ENCODE measurements around the gene ANKRD23.
"Not testable (repeated sequence)": the region's sequence is repeated elsewhere in the genome, so short reads cannot be mapped to it uniquely, and the experiment has no call there.

The ANKRD23 gene

DNA sequence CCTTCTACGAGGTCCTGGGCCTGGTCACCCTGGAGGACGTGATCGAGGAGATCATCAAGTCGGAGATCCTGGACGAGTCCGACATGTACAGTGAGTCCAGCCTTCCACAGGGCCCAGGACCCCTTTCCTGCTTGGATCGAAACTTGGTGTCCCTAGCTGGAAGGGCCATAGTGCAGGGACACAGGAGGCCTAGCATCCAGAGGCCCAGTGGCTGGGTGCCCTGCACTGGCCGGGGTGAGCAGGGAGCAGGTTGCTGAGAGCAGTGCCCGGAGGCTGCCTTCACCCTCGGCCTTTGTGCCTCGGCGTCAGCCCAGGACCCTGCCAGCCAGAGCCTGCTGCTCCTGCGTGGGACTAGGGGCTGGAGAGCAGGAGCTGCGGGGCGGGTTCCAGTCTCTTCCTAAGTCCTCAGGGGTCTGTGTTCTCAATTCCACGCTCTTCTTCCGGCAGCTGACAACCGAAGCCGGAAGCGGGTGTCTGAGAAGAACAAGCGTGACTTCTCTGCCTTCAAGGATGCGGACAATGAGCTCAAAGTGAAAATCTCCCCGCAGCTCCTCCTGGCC, 46.7 kb downstream of the ANKRD23 start:
- Histone ChIP-seq H3K79me2 (ENCODE audit: insufficient read depth, low read depth) (no peaks in the 10 kb centered on the region), H4K20me1 (ENCODE audit: insufficient read depth) (no peaks in the 10 kb centered on the region), H3K27ac (no peak overlapping the region), H3K36me3 (ENCODE audit: insufficient read depth) (no peaks in the 10 kb centered on the region), H3K4me3 (IDR thresholded peaks at IDR 0.05; ENCODE audit: insufficient read depth, low read depth, low read length) (no peak overlapping the region), H3K4me1 (ENCODE audit: low read depth, poor library complexity, severe bottlenecking) (no peaks in the 10 kb centered on the region), H3K9ac (no peak overlapping the region), H2AFZ (ENCODE audit: low read depth) (no peak overlapping the region), H3K4me2 (no peak overlapping the region), H3K27me3 (ENCODE audit: insufficient read depth, low read depth) (no peaks in the 10 kb centered on the region)
- TF ChIP-seq CTCF (conservative IDR thresholded peaks at IDR 0.05; ENCODE audit: low read depth, low read length), result no peak

DNA sequence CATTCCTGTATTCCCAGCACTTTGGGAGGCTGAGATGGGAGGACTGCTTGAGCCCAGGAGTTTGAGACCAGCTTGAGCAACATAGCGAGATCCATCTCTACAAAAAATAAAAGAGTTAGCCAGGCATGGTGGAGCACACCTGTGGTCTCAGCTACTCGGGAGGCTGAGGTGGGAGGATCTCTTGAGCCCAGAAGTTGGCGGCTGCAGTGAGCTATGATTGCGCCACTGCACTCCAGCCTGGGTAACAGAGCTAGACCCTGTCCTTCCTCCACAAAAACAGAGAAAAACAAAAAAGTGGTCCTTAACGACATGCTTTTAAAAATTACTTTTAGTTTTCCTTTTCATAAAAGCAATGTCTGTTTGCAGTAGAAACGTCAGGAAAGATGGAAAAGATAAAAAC, 47.3 kb downstream of the ANKRD23 start:
- H2AFZ ChIP-seq (ENCODE audit: low read depth); H3K27me3 ChIP-seq (ENCODE audit: insufficient read depth, low read depth); H3K79me2 ChIP-seq (ENCODE audit: insufficient read depth, low read depth); H3K4me1 ChIP-seq (ENCODE audit: low read depth, poor library complexity, severe bottlenecking); H3K36me3 ChIP-seq (ENCODE audit: insufficient read depth); H3K27ac ChIP-seq; H3K9ac ChIP-seq; H3K4me2 ChIP-seq; H4K20me1 ChIP-seq (ENCODE audit: insufficient read depth); H3K4me3 ChIP-seq (IDR thresholded peaks at IDR 0.05; ENCODE audit: insufficient read depth, low read depth, low read length): not testable (repeated sequence)

GRCh38 chr2:96795076-96795475, 48.7 kb downstream of the ANKRD23 start:
- Histone ChIP-seq H3K4me1 (ENCODE audit: low read depth, poor library complexity, severe bottlenecking) (no peaks in the 10 kb centered on the region), H4K20me1 (ENCODE audit: insufficient read depth) (no peaks in the 10 kb centered on the region), H3K9ac (no peak overlapping the region), H3K4me3 (IDR thresholded peaks at IDR 0.05; ENCODE audit: insufficient read depth, low read depth, low read length) (no peak overlapping the region), H3K27me3 (ENCODE audit: insufficient read depth, low read depth) (no peaks in the 10 kb centered on the region), H3K36me3 (ENCODE audit: insufficient read depth) (no peaks in the 10 kb centered on the region), H3K4me2 (no peak overlapping the region), H3K27ac (no peak overlapping the region), H3K79me2 (ENCODE audit: insufficient read depth, low read depth) (no peaks in the 10 kb centered on the region), H2AFZ (ENCODE audit: low read depth) (no peak overlapping the region)
- no peak for TF ChIP-seq CTCF (conservative IDR thresholded peaks at IDR 0.05; ENCODE audit: low read depth, low read length)

DNA sequence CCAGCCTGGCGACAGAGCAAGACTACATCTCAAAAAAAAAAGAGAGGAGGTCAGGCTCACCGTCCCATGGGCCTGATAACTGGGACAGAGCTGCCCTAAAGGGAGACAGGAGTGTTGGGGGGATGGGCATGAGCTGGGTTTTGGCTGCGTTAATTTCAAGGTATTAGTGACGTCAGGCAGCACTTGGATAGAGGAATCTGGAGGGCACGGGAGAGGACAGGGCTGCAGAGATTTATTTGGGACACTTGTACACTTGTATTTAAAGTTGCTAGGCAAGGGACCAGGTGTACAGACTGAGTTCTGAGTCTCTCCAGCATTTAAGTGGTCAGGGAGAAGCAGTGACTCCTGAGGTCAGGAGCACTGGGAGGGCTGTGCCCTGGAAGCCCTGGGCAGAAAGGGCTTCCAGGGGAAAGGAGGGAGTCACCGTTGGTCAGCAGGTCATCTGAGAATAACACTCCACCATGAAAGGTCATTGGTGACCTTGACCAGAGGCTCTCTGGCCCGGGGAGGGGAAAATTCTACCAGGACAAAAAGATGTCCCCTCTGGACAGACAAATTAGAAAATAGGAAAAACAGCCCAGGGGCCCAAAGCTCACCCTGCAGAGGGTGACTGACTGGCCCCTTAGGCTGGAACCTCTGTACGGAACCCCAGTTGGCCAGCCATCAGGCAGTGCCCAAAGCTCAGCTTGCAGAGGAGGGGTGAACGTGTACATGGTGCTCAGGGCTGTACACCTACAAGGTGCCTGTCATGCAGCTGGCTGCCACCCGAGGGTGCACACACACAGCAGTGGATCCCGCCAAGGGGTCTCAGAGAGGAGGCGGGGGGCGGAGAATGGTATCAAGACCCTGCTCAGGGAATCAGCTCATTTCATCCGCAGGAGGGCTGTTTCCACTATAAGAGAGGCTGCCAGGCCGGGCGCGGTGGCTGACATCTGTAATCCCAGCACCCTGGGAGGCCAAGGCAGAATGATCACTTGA, 50.8 kb downstream of the ANKRD23 start:
- Histone ChIP-seq H2AFZ (ENCODE audit: low read depth) (no peak overlapping the region), H3K4me3 (IDR thresholded peaks at IDR 0.05; ENCODE audit: insufficient read depth, low read depth, low read length) (no peak overlapping the region), H3K27ac (no peak overlapping the region), H3K9ac (no peak overlapping the region), H3K27me3 (ENCODE audit: insufficient read depth, low read depth) (no peaks in the 10 kb centered on the region), H3K36me3 (ENCODE audit: insufficient read depth) (no peaks in the 10 kb centered on the region), H3K4me1 (ENCODE audit: low read depth, poor library complexity, severe bottlenecking) (no peaks in the 10 kb centered on the region), H3K4me2 (no peak overlapping the region), H4K20me1 (ENCODE audit: insufficient read depth) (no peaks in the 10 kb centered on the region), H3K79me2 (ENCODE audit: insufficient read depth, low read depth) (no peaks in the 10 kb centered on the region)
- TF ChIP-seq CTCF (conservative IDR thresholded peaks at IDR 0.05; ENCODE audit: low read depth, low read length), result no peak

DNA sequence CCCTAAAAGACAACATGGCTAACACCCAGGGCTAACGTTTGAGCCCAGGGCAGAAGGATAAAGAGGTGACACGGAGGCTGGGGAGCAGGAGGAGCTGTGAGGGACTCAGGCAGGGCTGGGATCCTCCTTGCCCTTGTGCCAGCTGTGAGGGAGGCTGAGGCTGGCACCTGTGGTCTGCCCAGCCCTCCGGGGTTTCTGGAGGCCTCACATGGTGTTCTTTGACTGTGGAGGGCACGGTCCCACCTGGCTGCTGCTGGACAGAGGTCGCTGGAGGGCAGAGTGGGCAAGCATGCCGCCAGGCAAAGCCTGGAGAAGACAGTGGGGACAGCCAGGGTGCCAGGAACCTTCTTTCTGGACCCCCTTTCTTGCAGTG, 54.6 kb downstream of the ANKRD23 start:
- no peak overlapping the region for H2AFZ ChIP-seq (ENCODE audit: low read depth)
- no peak overlapping the region for H3K9ac ChIP-seq
- TF ChIP-seq CTCF (conservative IDR thresholded peaks at IDR 0.05; ENCODE audit: low read depth, low read length), result no peak
- H3K36me3 ChIP-seq (ENCODE audit: insufficient read depth), result no peaks in the 10 kb centered on the region
- H3K4me3 ChIP-seq (IDR thresholded peaks at IDR 0.05; ENCODE audit: insufficient read depth, low read depth, low read length), result no peak overlapping the region
- no peak overlapping the region for H3K4me2 ChIP-seq
- H4K20me1 ChIP-seq (ENCODE audit: insufficient read depth), result no peaks in the 10 kb centered on the region
- no peaks in the 10 kb centered on the region for H3K27me3 ChIP-seq (ENCODE audit: insufficient read depth, low read depth)
- H3K27ac ChIP-seq, result no peak overlapping the region
- no peaks in the 10 kb centered on the region for H3K4me1 ChIP-seq (ENCODE audit: low read depth, poor library complexity, severe bottlenecking)
- no peaks in the 10 kb centered on the region for H3K79me2 ChIP-seq (ENCODE audit: insufficient read depth, low read depth)

Data from KMS-11 (cell line).